Muscle of leg (tissue), 11 donors: ENCODE data around the gene PPM1N. TPM values are rescaled to one million over a fixed set of nuclear protein-coding genes. Genes with fewer than 3 reads are reported as not detected.

Experiments used
- DNase-seq: peaks from one replicate; pipeline ENCODE4 v3.0.0; 2013
- H3K27ac ChIP-seq: one replicate; pipeline ENCODE4 v1.5.1; 2013; ENCODE audit warnings: mild to moderate bottlenecking, low read length, control low read depth
- H3K27me3 ChIP-seq: one replicate; pipeline ENCODE4 v1.6.1; 2013; ENCODE audit warnings: low read length; ENCODE audit not compliant: control insufficient read depth, insufficient read depth
- H3K36me3 ChIP-seq: one replicate; pipeline ENCODE4 v1.6.1; 2013; ENCODE audit warnings: low read length; ENCODE audit not compliant: control insufficient read depth, insufficient read depth
- H3K4me1 ChIP-seq: one replicate; pipeline ENCODE4 v1.6.1; 2013; ENCODE audit warnings: low read length; ENCODE audit not compliant: control insufficient read depth, insufficient read depth
- H3K4me3 ChIP-seq: one replicate; pipeline ENCODE4 v1.5.1; 2013; ENCODE audit warnings: low read length, control low read depth
- H3K9me3 ChIP-seq: replicated peaks from 2 replicates; pipeline ENCODE4 v1.6.1; 2013; ENCODE audit warnings: low read depth, low read length; ENCODE audit not compliant: control insufficient read depth
- WGBS: methylation state at CpG from one replicate; pipeline ENCODE4 v1.1.5; 2013; ENCODE audit warnings: missing lambda C conversion rate; ENCODE audit not compliant: insufficient coverage; 5-methylcytosine and 5-hydroxymethylcytosine counted together
- polyA plus RNA-seq, 8 donors: library from polyadenylated mRNA; unstranded; fragments of 120-200 nt; gene quantifications; one replicate each; pipeline versions ENCODE4 v1.2.1 to v1.2.3, GENCODE V29; 2013; ENCODE audit warnings: inconsistent platforms in 1 of 8, low replicate concordance in 1 of 8; ENCODE audit not compliant: insufficient read length in 8 of 8, insufficient read depth in 1 of 8
- total RNA-seq: library from RNA; stranded (reverse); fragments of 120-200 nt; gene quantifications from one replicate; pipeline ENCODE4 v1.2.4, GENCODE V29; 2013

PPM1N gene
- total and polyA plus RNA-seq, 9 donors: 0.18 to 0.97 (median 0.55) TPM

GRCh38 chr19:45489216-45489855, 8.9 kb upstream of the PPM1N start:
- Histone ChIP-seq H3K36me3 (peaks cover 18% of the 10 kb centered on the region), H3K4me1 (peaks cover 23% of the 10 kb centered on the region), H3K4me3 (no peak overlapping the region), H3K9me3 (no peaks in the 10 kb centered on the region), H3K27me3 (no peaks in the 10 kb centered on the region), H3K27ac (no peak overlapping the region)
- 91% methylated on average over 18 of the region's 20 CpGs for WGBS
- DNase-seq: peak; percentile 4

- no peaks in the 10 kb centered on the region for H3K9me3 ChIP-seq
- WGBS: 44% methylated on average over 2 of the region's 5 CpGs
- peak overlapping the region; percentile 85 for H3K4me3 ChIP-seq
- peaks cover 13% of the 10 kb centered on the region for H3K36me3 ChIP-seq
- peak; percentile 5 for DNase-seq
- peaks cover 22% of the 10 kb centered on the region for H3K4me1 ChIP-seq
- H3K27ac ChIP-seq: peak overlapping the region; percentile 98
- peaks cover 8% of the 10 kb centered on the region for H3K27me3 ChIP-seq
These were observed 6.1 kb upstream of the PPM1N start for GRCh38 chr19:45492137-45492626.

GRCh38 chr19:45492627-45493470, 5.4 kb upstream of the PPM1N start:
- peak; percentile 94 for DNase-seq
- Histone ChIP-seq H3K27me3 (peaks cover 15% of the 10 kb centered on the region), H3K4me3 (peak overlapping the region; percentile 85), H3K36me3 (peaks cover 13% of the 10 kb centered on the region), H3K9me3 (no peaks in the 10 kb centered on the region), H3K4me1 (peaks cover 27% of the 10 kb centered on the region), H3K27ac (peak overlapping the region; percentile 98)
- WGBS: 0% methylated on average over 14 of the region's 32 CpGs

GRCh38 chr19:45494261-45494916, 3.9 kb upstream of the PPM1N start:
- H3K9me3 ChIP-seq: no peaks in the 10 kb centered on the region
- 93% methylated on average over 35 of the region's 39 CpGs for WGBS
- peaks cover 30% of the 10 kb centered on the region for H3K27me3 ChIP-seq
- peaks cover 40% of the 10 kb centered on the region for H3K4me1 ChIP-seq
- peaks cover under 1% of the 10 kb centered on the region for H3K36me3 ChIP-seq
- no peak overlapping the region for H3K4me3 ChIP-seq
- no peak overlapping the region for H3K27ac ChIP-seq
- DNase-seq: peak; percentile 16

DNA sequence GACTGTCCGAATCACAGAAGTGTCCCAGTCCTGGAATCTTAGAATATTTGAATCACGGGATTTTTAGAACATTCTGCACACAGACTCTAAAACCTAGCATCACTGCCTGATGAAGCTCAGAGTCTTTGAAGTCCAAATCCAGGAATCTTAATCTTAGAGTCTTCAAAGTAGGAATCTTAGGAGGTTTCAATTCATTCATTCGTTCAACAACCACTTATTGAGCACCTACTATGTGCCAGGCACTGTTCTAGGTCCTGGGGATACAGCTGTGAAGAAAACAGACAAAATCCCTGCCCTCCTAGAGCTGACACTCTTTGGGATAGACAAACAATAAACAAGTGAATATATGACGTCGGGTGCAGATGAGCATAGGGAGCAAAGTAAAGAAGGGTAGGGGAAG, 3.1 kb upstream of the PPM1N start:
- no peaks in the 10 kb centered on the region for H3K36me3 ChIP-seq
- H3K27me3 ChIP-seq: peaks cover 38% of the 10 kb centered on the region
- no peak for DNase-seq
- no peak overlapping the region for H3K27ac ChIP-seq
- no peak overlapping the region for H3K4me3 ChIP-seq
- H3K4me1 ChIP-seq: peaks cover 46% of the 10 kb centered on the region
- no peaks in the 10 kb centered on the region for H3K9me3 ChIP-seq
- 100% methylated on average over 1 of the region's 5 CpGs for WGBS

GRCh38 chr19:45496349-45496953, 1.8 kb upstream of the PPM1N start:
- Histone ChIP-seq H3K4me1 (peaks cover 46% of the 10 kb centered on the region), H3K9me3 (no peaks in the 10 kb centered on the region), H3K36me3 (no peaks in the 10 kb centered on the region), H3K27me3 (peaks cover 48% of the 10 kb centered on the region), H3K27ac (peak overlapping the region; percentile 51), H3K4me3 (peak overlapping the region; percentile 79)
- DNase-seq: peak; percentile 59
- under 1% methylated on average over 49 of the region's 54 CpGs for WGBS

- H3K9me3 ChIP-seq: no peaks in the 10 kb centered on the region
- peaks cover 53% of the 10 kb centered on the region for H3K27me3 ChIP-seq
- DNase-seq: peak; percentile 18
- no peak overlapping the region for H3K4me3 ChIP-seq
- no peak overlapping the region for H3K27ac ChIP-seq
- 13% methylated on average over 5 of the region's 16 CpGs for WGBS
- H3K4me1 ChIP-seq: peaks cover 39% of the 10 kb centered on the region
- H3K36me3 ChIP-seq: no peaks in the 10 kb centered on the region
These were observed 452 bp upstream of the PPM1N start for GRCh38 chr19:45497791-45498190.

GRCh38 chr19:45499196-45500180, 1.2 kb downstream of the PPM1N start:
- Histone ChIP-seq H3K4me3 (no peak overlapping the region), H3K27me3 (peaks cover 53% of the 10 kb centered on the region), H3K27ac (no peak overlapping the region), H3K4me1 (peaks cover 33% of the 10 kb centered on the region), H3K36me3 (no peaks in the 10 kb centered on the region), H3K9me3 (no peaks in the 10 kb centered on the region)
- DNase-seq: peak; percentile 39
- 3% methylated on average over 30 of the region's 37 CpGs for WGBS
